SK-N-SH treated with all-trans-retinoic acid at 6 μM for 48 hours (cell line): ENCODE results near the gene ZNF189.
A peak's percentile ranks its signal among the peaks of the same experiment; 100 is the strongest.

Experiments
- ATAC-seq: fragments of 200-7000 bp; cut with Tn5 transposase; 3 replicates; pipeline ENCODE4 v1.9.1; 2020; ENCODE audit warnings: mild to moderate bottlenecking, moderate library complexity
- ARNTL ChIP-seq: fragments of 450-650 bp; formaldehyde crosslinking; IDR thresholded peaks from 2 replicates; pipeline ENCODE4 v1.5.0; 2020; ENCODE audit warnings: low read depth, mild to moderate bottlenecking, moderate library complexity, borderline replicate concordance
- BACH2 ChIP-seq: fragments of 250-450 bp; sonication (Bioruptor Pico); IDR thresholded peaks from 2 replicates; pipeline ENCODE4 v1.9.0; 2021; ENCODE audit warnings: mild to moderate bottlenecking, borderline replicate concordance
- GLIS3 ChIP-seq: fragments of 250-450 bp; sonication (Bioruptor Pico); IDR thresholded peaks from 2 replicates; pipeline ENCODE4 v1.5.0; 2020; ENCODE audit warnings: mild to moderate bottlenecking, moderate library complexity
- ISL1 ChIP-seq: fragments of 250-450 bp; sonication (Bioruptor Pico); IDR thresholded peaks from 2 replicates; pipeline ENCODE4 v2.1.2; 2022; ENCODE audit warnings: mild to moderate bottlenecking, moderate library complexity
- PPARA ChIP-seq: fragments of 250-450 bp; sonication (Bioruptor Pico); IDR thresholded peaks from 2 replicates; pipeline ENCODE4 v1.5.0; 2020; ENCODE audit warnings: mild to moderate bottlenecking, borderline replicate concordance
- RARB ChIP-seq: fragments of 250-450 bp; sonication (Bioruptor Pico); IDR thresholded peaks from 2 replicates; pipeline ENCODE4 v1.8.0; 2021; ENCODE audit warnings: mild to moderate bottlenecking, moderate library complexity
- SNAI2 ChIP-seq: fragments of 250-450 bp; sonication (Bioruptor Pico); IDR thresholded peaks from 2 replicates; pipeline ENCODE4 v1.5.0; 2020; ENCODE audit warnings: mild to moderate bottlenecking, moderate library complexity
- TCF4 ChIP-seq: fragments of 250-450 bp; sonication (Bioruptor Pico); IDR thresholded peaks from 2 replicates; pipeline ENCODE4 v1.8.0; 2021; ENCODE audit warnings: mild to moderate bottlenecking, moderate library complexity, borderline replicate concordance
- ZC3H10 ChIP-seq: fragments of 250-450 bp; sonication (Bioruptor Pico); IDR thresholded peaks from 2 replicates; pipeline ENCODE4 v1.5.1; 2021; ENCODE audit warnings: mild to moderate bottlenecking, moderate library complexity
- ZFP3 ChIP-seq: fragments of 250-450 bp; sonication (Bioruptor Pico); IDR thresholded peaks from 2 replicates; pipeline ENCODE4 v1.5.0; 2020; ENCODE audit warnings: mild to moderate bottlenecking, moderate library complexity
- ZFP30 ChIP-seq: fragments of 450-650 bp; formaldehyde crosslinking; IDR thresholded peaks from 2 replicates; pipeline ENCODE4 v1.5.0; 2022; ENCODE audit warnings: mild to moderate bottlenecking, moderate library complexity
- ZNF565 ChIP-seq: fragments of 450-650 bp; formaldehyde crosslinking; conservative IDR thresholded peaks from 2 replicates; pipeline ENCODE4 v1.5.0; 2020; ENCODE audit warnings: low read depth, mild to moderate bottlenecking, moderate library complexity
- ZNF70 ChIP-seq: fragments of 450-650 bp; formaldehyde crosslinking; IDR thresholded peaks from 2 replicates; pipeline ENCODE4 v1.5.0; 2020; ENCODE audit warnings: mild to moderate bottlenecking, moderate library complexity
- ZNF8 ChIP-seq: fragments of 450-650 bp; formaldehyde crosslinking; IDR thresholded peaks from 2 replicates; pipeline ENCODE4 v1.5.0; 2020; ENCODE audit warnings: mild to moderate bottlenecking, moderate library complexity
- TF ChIP-seq, protein P1 (sequence below): fragments of 250-450 bp; sonication (Bioruptor Pico); IDR thresholded peaks from 2 replicates; pipeline ENCODE4 v1.8.0; 2020; ENCODE audit warnings: mild to moderate bottlenecking, moderate library complexity, borderline replicate concordance
- TF ChIP-seq, protein P2 (sequence below): fragments of 250-450 bp; sonication (Bioruptor Pico); IDR thresholded peaks from 2 replicates; pipeline ENCODE4 v1.5.1; 2020; ENCODE audit warnings: low read depth, mild to moderate bottlenecking, moderate library complexity
- TF ChIP-seq, protein P3 (sequence below): fragments of 250-450 bp; sonication (Bioruptor Pico); IDR thresholded peaks from 2 replicates; pipeline ENCODE4 v1.8.0; 2021; ENCODE audit warnings: low read depth, mild to moderate bottlenecking, moderate library complexity, borderline replicate concordance
- TF ChIP-seq, protein P4 (sequence below): fragments of 250-450 bp; sonication (Bioruptor Pico); IDR thresholded peaks from 2 replicates; pipeline ENCODE4 v1.5.1; 2021; ENCODE audit warnings: mild to moderate bottlenecking, moderate library complexity

The ZNF189 gene

DNA sequence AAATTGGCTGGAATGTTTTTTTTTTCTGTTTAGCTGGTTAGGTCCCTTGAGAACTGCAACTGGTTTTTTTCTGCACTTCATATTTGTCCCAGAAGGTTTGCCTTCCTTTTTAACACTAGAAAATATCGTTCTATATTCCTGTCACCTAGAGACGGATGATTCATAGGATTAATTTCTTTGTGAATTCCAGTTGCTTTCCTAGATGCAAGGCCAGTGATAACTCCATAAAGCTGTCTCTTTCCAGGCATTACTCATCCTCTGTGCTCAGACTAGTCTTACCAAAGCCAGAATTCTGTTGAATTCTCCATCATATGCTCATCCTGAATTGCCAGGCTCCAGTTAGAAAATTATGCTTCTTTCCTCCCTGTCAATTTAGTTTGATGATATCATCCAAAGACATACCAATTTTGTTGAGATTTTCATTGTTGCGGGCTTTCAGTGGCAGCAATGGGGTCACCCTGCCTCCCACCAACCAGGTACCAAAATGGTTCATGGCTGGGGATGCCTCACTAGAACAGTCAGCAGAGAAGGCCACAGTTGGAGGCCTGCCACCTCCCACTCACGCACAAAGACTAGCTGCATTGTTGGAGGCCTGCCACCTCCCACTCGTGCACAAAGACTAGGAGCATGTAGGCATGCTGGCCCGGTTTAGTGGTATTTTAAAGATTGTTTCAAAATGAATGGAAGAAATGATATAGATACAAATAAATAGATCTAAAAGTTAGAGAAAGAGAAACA lies 22.4 kb upstream of the ZNF189 start:
- ATAC-seq = peak; percentile 98
- TF ChIP-seq, protein P1, sequence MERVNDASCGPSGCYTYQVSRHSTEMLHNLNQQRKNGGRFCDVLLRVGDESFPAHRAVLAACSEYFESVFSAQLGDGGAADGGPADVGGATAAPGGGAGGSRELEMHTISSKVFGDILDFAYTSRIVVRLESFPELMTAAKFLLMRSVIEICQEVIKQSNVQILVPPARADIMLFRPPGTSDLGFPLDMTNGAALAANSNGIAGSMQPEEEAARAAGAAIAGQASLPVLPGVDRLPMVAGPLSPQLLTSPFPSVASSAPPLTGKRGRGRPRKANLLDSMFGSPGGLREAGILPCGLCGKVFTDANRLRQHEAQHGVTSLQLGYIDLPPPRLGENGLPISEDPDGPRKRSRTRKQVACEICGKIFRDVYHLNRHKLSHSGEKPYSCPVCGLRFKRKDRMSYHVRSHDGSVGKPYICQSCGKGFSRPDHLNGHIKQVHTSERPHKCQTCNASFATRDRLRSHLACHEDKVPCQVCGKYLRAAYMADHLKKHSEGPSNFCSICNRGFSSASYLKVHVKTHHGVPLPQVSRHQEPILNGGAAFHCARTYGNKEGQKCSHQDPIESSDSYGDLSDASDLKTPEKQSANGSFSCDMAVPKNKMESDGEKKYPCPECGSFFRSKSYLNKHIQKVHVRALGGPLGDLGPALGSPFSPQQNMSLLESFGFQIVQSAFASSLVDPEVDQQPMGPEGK (CRISPR knock-in tag) = 0 out of 2 replicates have a peak, but pooled peaks have one; percentile 33
- TF ChIP-seq ZC3H10 (CRISPR knock-in tag) (no peak), ISL1 (CRISPR knock-in tag) (0 out of 2 replicates have a peak, but pooled peaks have one; percentile 33), ARNTL (CRISPR knock-in tag) (no peak), BACH2 (CRISPR knock-in tag) (no peak)
- TF ChIP-seq, protein P2, sequence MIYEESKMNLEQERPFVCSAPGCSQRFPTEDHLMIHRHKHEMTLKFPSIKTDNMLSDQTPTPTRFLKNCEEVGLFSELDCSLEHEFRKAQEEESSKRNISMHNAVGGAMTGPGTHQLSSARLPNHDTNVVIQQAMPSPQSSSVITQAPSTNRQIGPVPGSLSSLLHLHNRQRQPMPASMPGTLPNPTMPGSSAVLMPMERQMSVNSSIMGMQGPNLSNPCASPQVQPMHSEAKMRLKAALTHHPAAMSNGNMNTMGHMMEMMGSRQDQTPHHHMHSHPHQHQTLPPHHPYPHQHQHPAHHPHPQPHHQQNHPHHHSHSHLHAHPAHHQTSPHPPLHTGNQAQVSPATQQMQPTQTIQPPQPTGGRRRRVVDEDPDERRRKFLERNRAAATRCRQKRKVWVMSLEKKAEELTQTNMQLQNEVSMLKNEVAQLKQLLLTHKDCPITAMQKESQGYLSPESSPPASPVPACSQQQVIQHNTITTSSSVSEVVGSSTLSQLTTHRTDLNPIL (CRISPR knock-in tag) = no peak
- TF ChIP-seq, all 23 proteins: peak for 2

DNA sequence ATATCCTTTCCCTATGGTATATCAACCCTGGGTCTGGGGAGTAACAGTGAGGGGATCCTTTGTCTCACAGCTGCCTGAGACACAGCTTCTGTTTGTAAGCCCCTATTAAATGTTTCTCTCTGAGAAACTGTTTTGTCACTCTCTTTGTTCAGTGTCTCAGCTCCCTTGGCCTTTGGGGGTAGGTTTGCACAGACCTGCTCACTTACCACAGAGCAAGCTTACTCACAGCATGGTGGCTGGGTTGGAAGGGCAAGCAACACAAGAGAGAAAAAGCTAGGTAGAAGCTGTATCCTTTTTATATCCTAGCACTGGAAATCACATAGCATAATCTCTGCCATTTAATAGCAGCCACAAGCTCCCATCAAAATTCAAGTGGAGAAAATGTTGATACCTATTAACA lies 18.4 kb upstream of the ZNF189 start:
- ATAC-seq = no peak
- TF ChIP-seq SNAI2 (CRISPR knock-in tag) = no peak
- TF ChIP-seq PPARA (CRISPR knock-in tag) = no peak
- no peak for TF ChIP-seq RARB (CRISPR knock-in tag)
- TF ChIP-seq ZNF70 (CRISPR knock-in tag) = no peak
- TF ChIP-seq GLIS3 (CRISPR knock-in tag) = no peak
- TF ChIP-seq TCF4 (CRISPR knock-in tag) = no peak
- TF ChIP-seq, all 23 proteins: peak for 0

DNA sequence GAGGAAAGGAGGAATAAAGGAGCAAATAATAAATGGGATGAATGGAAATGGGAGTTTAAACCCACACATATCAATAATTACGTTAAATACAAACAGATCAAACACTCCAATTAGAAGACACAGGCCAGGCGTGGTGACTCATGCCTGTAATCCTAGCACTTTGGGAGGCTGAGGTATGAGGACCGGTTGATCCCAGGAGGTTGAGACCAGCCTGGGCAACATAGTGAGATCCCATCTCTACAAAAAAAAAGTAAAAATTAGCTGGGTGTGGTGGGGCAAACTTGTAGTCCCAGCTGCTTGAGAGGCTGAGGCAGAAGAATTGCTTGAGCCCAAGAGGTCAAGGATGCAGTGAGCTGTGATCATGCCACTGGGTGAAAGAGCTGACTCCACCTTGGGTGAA lies 17.5 kb upstream of the ZNF189 start:
- ATAC-seq = no peak
- TF ChIP-seq PPARA (CRISPR knock-in tag) (no peak), ZNF565 (CRISPR knock-in tag) (no peak), ZFP3 (no peak), RARB (CRISPR knock-in tag) (no peak), ZFP30 (no peak), ARNTL (CRISPR knock-in tag) (no peak), ZNF8 (CRISPR knock-in tag) (no peak), SNAI2 (CRISPR knock-in tag) (no peak), TCF4 (CRISPR knock-in tag) (no peak)
- TF ChIP-seq, protein P3, sequence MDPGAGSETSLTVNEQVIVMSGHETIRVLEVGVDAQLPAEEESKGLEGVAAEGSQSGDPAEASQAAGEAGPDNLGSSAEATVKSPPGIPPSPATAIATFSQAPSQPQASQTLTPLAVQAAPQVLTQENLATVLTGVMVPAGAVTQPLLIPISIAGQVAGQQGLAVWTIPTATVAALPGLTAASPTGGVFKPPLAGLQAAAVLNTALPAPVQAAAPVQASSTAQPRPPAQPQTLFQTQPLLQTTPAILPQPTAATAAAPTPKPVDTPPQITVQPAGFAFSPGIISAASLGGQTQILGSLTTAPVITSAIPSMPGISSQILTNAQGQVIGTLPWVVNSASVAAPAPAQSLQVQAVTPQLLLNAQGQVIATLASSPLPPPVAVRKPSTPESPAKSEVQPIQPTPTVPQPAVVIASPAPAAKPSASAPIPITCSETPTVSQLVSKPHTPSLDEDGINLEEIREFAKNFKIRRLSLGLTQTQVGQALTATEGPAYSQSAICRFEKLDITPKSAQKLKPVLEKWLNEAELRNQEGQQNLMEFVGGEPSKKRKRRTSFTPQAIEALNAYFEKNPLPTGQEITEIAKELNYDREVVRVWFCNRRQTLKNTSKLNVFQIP (CRISPR knock-in tag) = no peak
- TF ChIP-seq, protein P4, sequence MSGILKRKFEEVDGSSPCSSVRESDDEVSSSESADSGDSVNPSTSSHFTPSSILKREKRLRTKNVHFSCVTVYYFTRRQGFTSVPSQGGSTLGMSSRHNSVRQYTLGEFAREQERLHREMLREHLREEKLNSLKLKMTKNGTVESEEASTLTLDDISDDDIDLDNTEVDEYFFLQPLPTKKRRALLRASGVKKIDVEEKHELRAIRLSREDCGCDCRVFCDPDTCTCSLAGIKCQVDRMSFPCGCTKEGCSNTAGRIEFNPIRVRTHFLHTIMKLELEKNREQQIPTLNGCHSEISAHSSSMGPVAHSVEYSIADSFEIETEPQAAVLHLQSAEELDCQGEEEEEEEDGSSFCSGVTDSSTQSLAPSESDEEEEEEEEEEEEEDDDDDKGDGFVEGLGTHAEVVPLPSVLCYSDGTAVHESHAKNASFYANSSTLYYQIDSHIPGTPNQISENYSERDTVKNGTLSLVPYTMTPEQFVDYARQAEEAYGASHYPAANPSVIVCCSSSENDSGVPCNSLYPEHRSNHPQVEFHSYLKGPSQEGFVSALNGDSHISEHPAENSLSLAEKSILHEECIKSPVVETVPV (CRISPR knock-in tag) = no peak
- TF ChIP-seq, protein P2 (CRISPR knock-in tag) = no peak
- TF ChIP-seq, protein P1 (CRISPR knock-in tag) = no peak
